Inflammatory macrophage (primary cell): ENCODE results near the gene CCNG1.
"Not testable (repeated sequence)": the region's sequence is repeated elsewhere in the genome, so short reads cannot be mapped to it uniquely, and the experiment has no call there.

Experiments used
- DNase-seq, 2 donors: peaks; one replicate each; pipeline ENCODE4 v3.0.0-alpha.2; 2020 to 2022
- total RNA-seq, 18 experiments: gene quantifications; one replicate each; lab custom pipeline; 2026; ENCODE audit warnings: mixed read lengths in 6 of 18, inconsistent platforms in 2 of 18; lab: John Stamatoyannopoulos, UW

The CCNG1 gene, protein sequence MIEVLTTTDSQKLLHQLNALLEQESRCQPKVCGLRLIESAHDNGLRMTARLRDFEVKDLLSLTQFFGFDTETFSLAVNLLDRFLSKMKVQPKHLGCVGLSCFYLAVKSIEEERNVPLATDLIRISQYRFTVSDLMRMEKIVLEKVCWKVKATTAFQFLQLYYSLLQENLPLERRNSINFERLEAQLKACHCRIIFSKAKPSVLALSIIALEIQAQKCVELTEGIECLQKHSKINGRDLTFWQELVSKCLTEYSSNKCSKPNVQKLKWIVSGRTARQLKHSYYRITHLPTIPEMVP
- 37.6 to 147 (median 69.7) reads per million in 18 experiments for total RNA-seq

DNA sequence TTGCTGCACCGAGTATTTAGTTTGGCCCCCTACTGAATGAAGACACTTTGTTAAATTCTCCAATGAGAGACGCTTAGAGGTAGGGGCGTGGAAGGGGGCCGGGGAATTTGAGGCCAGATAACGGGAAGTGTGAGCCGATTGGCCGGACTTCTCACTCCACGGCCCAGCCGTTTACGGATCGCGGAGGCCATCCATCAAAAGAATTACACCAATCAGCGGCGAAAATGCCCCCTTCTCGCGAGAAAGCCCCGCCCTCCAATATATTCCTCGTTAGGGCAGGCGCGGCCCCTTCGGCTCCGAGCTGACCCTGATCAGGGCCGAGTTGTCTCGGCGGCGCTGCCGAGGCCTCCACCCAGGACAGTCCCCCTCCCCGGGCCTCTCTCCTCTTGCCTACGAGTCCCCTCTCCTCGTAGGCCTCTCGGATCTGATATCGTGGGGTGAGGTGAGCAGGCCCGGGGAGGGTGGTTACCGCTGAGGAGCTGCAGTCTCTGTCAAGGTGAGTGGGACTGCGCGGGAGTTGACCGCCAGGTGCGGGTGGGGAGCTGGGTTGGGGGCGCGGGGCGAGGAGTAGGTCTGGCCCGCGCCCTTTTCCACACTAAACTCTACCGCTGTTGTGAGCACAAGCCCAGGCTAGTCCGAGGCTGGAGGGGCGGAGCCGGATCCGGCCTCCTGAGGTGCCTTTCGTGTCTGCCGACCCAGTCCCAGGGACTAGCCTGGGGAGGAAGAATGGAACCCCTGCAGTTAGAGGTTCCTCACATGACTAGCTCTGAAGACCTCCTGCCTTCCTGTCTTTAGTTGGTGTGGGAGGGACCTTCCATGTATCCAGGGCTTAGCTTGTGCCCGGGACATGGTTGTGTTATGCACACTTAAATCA lies at the start of gene CCNG1:
TSS of gene CCNG1 (plus strand) at position 287 of the 874 bp plus-strand sequence. CDS start 1,662 bp downstream, outside the sequence.
- peak; percentile 97 to 98 for DNase-seq

DNA sequence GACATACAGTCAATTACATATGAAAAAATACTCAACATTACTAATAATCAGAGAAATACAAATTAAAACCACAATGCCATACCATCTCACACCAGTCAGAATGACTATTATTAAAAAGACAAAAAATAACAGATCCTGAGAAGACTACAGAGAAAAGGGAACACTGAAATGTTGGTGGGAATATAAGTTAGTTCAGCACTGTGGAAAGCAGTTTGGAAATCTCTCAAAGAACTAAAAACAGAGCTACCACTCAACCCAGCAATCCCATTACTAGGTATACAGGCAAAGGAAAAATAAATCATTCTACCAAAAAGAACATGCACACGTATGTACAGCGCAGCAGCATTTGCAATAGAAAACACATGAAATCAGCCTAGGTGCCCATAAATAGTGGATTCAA lies 41.6 kb upstream of the CCNG1 start:
- DNase-seq, result no peak

DNA sequence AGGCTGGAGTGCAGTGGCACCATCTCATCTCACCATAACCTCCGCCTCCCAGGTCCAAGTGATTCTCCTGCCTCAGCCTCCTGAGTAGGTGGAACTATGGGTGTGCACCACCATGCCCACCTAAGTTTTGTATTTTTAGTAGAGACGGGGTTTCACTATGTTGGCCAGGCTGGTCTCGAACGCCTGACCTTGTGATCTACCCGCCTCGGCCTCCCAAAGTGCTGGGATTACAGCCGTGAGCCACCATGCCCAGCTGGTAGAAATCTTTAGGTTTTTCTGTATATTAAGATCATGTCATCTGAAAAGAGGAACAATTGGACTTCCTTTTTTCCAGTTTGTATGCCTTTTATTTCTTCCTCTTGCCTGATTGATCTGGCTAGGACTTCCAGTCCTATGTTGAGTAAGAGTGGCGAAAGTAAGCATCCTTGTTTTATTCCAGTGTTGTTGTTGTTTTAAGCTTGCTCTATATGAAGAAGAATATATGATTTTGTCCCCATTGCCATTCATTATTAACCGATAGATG lies 40.5 kb upstream of the CCNG1 start:
- peak; percentile 43 to 75 for DNase-seq

- DNase-seq, result no peak
These were observed 40.0 kb upstream of the CCNG1 start for GRCh38 chr5:163397354-163397753.

DNA sequence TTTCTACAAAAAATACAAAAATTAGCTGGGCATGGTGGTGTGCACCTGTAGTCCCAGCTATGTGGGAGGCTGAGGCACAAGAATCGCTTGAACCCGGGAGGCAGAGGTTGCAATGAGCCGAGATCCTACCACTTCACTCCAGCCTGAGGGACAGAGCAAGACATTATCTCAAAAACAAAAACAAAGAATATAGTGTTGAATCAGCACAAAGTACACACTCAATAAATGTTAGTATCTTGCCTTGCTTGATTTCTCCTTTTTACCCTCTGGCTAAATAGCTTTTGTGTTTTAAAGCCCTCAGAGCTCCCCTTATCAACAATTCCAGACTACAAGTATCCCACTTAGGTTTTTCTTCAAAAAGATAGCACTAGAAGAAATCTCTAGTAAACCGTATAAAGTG lies 37.5 kb upstream of the CCNG1 start:
- no peak for DNase-seq

GRCh38 chr5:163401271-163401670 lies 36.1 kb upstream of the CCNG1 start:
- DNase-seq, result no peak

GRCh38 chr5:163402007-163402406 lies 35.4 kb upstream of the CCNG1 start:
- no peak for DNase-seq

GRCh38 chr5:163404364-163405173 lies 32.8 kb upstream of the CCNG1 start:
- DNase-seq, result no peak

GRCh38 chr5:163407034-163407655 lies 30.2 kb upstream of the CCNG1 start:
- peak; percentile 60 to 66 for DNase-seq

- DNase-seq, result peak; percentile 67 to 73
These were observed 29.0 kb upstream of the CCNG1 start for GRCh38 chr5:163408311-163408923.

GRCh38 chr5:163409384-163409783 lies 28.0 kb upstream of the CCNG1 start:
- DNase-seq, result no peak

- DNase-seq, result no peak
These were observed 26.9 kb upstream of the CCNG1 start for GRCh38 chr5:163410505-163410904.

GRCh38 chr5:163415673-163416072 lies 21.7 kb upstream of the CCNG1 start:
- not testable (repeated sequence) for DNase-seq

DNA sequence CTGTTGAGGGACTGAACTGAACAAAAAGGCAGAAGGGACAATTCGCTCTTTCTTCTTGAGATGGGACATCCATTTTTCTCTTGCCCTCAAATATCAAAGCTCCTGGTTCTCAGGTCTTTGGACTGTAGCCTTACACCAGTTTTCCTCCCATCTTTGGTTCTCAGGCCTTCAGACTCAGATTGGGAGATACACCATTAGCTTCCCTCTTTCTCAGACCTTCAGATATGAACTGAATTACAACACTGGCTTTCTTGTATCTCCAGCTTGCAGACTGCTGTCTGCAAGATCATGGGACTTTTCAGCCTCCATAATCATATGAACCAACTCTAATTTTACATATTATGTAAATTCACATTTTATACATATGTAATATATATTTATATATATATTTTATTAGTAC lies 12.6 kb upstream of the CCNG1 start:
- no peak for DNase-seq

- DNase-seq, result peak; percentile 16 to 31
These were observed 11.3 kb upstream of the CCNG1 start for GRCh38 chr5:163426128-163426527.

DNA sequence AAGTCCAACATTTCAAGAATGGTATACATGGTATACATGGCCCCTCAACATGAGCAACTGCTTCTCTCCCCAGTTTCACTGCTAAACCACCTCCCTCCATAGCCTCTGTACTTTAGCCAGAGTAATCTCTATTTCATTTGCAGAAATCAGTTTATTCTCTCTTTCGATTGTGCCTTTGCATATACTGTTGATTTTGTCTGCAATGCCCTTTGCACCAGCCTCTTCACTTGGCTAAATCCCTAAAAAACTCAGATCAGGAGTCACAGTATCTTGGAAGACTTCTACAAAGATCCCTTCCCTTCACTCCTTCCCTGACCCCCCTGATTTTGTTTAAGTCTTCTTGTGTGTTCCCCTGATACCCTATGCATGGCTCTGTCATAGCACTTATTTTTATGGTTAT lies 4.9 kb upstream of the CCNG1 start:
- no peak for DNase-seq

- DNase-seq, result no peak
These were observed 4.1 kb upstream of the CCNG1 start for GRCh38 chr5:163433271-163433670.

DNA sequence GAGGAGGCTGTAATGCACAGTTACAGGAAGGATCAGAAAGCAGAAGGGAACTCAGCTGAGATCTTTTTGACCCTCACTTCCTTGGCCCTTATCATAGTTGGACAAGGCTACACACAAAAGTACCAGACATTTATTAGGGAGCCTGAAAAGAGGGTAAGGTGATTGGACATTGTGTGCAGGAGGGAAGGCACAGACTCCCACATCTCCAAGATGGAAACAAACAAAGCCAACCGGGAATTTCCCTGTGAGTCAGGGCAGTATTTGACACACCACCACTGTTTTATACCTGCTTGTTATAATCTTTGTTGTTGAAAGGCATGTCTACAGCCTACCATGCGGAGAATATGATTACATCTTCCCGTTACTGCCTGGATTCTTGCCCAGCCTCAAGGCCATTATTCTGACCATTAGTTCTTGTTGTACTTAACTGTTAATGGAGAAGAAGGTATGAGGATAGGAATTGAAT lies 3.0 kb upstream of the CCNG1 start:
- no peak for DNase-seq

GRCh38 chr5:163436515-163436914 lies 880 bp upstream of the CCNG1 start:
- no peak for DNase-seq

- no peak for DNase-seq
These were observed 435 bp upstream of the CCNG1 start for GRCh38 chr5:163437011-163437308.

DNA sequence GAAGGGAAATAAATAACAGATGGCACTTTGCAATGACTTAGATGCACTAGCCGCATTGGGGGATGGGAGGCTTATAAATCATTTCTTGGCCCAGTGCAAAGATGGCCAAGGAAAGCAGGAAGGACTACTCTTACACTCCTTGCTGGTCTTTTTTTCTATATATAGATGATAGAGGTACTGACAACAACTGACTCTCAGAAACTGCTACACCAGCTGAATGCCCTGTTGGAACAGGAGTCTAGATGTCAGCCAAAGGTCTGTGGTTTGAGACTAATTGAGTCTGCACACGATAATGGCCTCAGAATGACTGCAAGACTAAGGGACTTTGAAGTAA lies 1.7 kb downstream of the CCNG1 start:
- DNase-seq, result no peak

- DNase-seq, result no peak
These were observed 3.6 kb downstream of the CCNG1 start for GRCh38 chr5:163440954-163441353.
